GM21381 (cell line): ENCODE data around the gene HK2.
"Not testable (repeated sequence)": the region's sequence is repeated elsewhere in the genome, so short reads cannot be mapped to it uniquely, and the experiment has no call there.

Experiments used
- ATAC-seq: cut with Tn5 transposase; IDR thresholded peaks from one replicate; pipeline ENCODE4 v1.9.1; 2021; ENCODE audit warnings: mild to moderate bottlenecking, moderate library complexity; ENCODE audit not compliant: unreplicated experiment

HK2 gene

GRCh38 chr2:74834792-74835755 lies 1.1 kb downstream of the HK2 start:
- peak; percentile 46 for ATAC-seq

- no peak for ATAC-seq
Observed at GRCh38 chr2:74835831-74836674, 2.1 kb downstream of the HK2 start.

GRCh38 chr2:74836675-74837401 lies 2.9 kb downstream of the HK2 start:
- no peak for ATAC-seq

GRCh38 chr2:74841641-74842040 lies 7.7 kb downstream of the HK2 start:
- ATAC-seq: no peak

- no peak for ATAC-seq
Observed at GRCh38 chr2:74843433-74843832, 9.5 kb downstream of the HK2 start.

- ATAC-seq: peak; percentile 81
Observed at GRCh38 chr2:74843899-74844298, 10.0 kb downstream of the HK2 start.

- ATAC-seq: no peak
Observed at GRCh38 chr2:74844752-74845151, 10.8 kb downstream of the HK2 start.

GRCh38 chr2:74845217-74845751 lies 11.4 kb downstream of the HK2 start:
- no peak for ATAC-seq

- no peak for ATAC-seq
Observed at GRCh38 chr2:74845991-74846390, 12.1 kb downstream of the HK2 start.

GRCh38 chr2:74846481-74846880 lies 12.6 kb downstream of the HK2 start:
- ATAC-seq: no peak

- no peak for ATAC-seq
Observed at GRCh38 chr2:74847070-74847858, 13.3 kb downstream of the HK2 start.

GRCh38 chr2:74849228-74849892 lies 15.4 kb downstream of the HK2 start:
- ATAC-seq: peak; percentile 74

- ATAC-seq: no peak
Observed at GRCh38 chr2:74850496-74851190, 16.7 kb downstream of the HK2 start.

GRCh38 chr2:74851191-74851566 lies 17.3 kb downstream of the HK2 start:
- no peak for ATAC-seq

- not testable (repeated sequence) for ATAC-seq
Observed at GRCh38 chr2:74853360-74853759, 19.4 kb downstream of the HK2 start.

GRCh38 chr2:74854401-74854800 lies 20.5 kb downstream of the HK2 start:
- no peak for ATAC-seq

GRCh38 chr2:74855114-74855707 lies 21.3 kb downstream of the HK2 start:
- not testable (repeated sequence) for ATAC-seq

GRCh38 chr2:74856004-74856578 lies 22.2 kb downstream of the HK2 start:
- ATAC-seq: no peak
